ENCODE measurements around the gene NOP9.
A peak's percentile ranks its signal among the peaks of the same experiment; 100 is the strongest.
"Not testable (repeated sequence)": the region's sequence is repeated elsewhere in the genome, so short reads cannot be mapped to it uniquely, and the experiment has no call there.

NOP9 gene

GRCh38 chr14:24310646-24311604 lies 11.3 kb downstream of the NOP9 start, which contains the start of gene LTB4R:
Gene LTB4R, plus strand, starts transcription at chr14:24311502. Its CDS starts 4,150 bp downstream, at chr14:24315652.
- DNase-seq: peak; percentile 72

GRCh38 chr14:24311837-24312615 lies 12.4 kb downstream of the NOP9 start:
- DNase-seq: peak; percentile 40

GRCh38 chr14:24312736-24313507 lies 13.3 kb downstream of the NOP9 start:
- DNase-seq: no peak

GRCh38 chr14:24313913-24314312 lies 14.3 kb downstream of the NOP9 start:
- DNase-seq: no peak

GRCh38 chr14:24314377-24315193 lies 14.9 kb downstream of the NOP9 start:
- DNase-seq: no peak

- DNase-seq: no peak
Measured at GRCh38 chr14:24315243-24315806, 15.7 kb downstream of the NOP9 start.

- DNase-seq: no peak
Measured at GRCh38 chr14:24315807-24316596, 16.4 kb downstream of the NOP9 start.

- DNase-seq: no peak
Measured at GRCh38 chr14:24316597-24316950, 16.9 kb downstream of the NOP9 start.

- DNase-seq: no peak
Measured at GRCh38 chr14:24317141-24317928, 17.7 kb downstream of the NOP9 start.

- DNase-seq: no peak
Measured at GRCh38 chr14:24321212-24321975, 21.7 kb downstream of the NOP9 start.

- no peak for DNase-seq
Measured at GRCh38 chr14:24322672-24323071, 23.0 kb downstream of the NOP9 start.

- DNase-seq: no peak
Measured at GRCh38 chr14:24323341-24323740, 23.7 kb downstream of the NOP9 start.

GRCh38 chr14:24324024-24324423 lies 24.4 kb downstream of the NOP9 start:
- no peak for DNase-seq

- DNase-seq: no peak
Measured at GRCh38 chr14:24325041-24325530, 25.4 kb downstream of the NOP9 start.

GRCh38 chr14:24325963-24326362 lies 26.3 kb downstream of the NOP9 start:
- no peak for DNase-seq

GRCh38 chr14:24327303-24327702 lies 27.7 kb downstream of the NOP9 start:
- no peak for DNase-seq

GRCh38 chr14:24327914-24328313 lies 28.3 kb downstream of the NOP9 start:
- DNase-seq: not testable (repeated sequence)

GRCh38 chr14:24329073-24329663 lies 29.5 kb downstream of the NOP9 start:
- no peak for DNase-seq

GRCh38 chr14:24329736-24330135 lies 30.1 kb downstream of the NOP9 start:
- DNase-seq: no peak
